HG03064 (cell line): ENCODE results near the gene THOC2.
"Not testable (repeated sequence)": the region's sequence is repeated elsewhere in the genome, so short reads cannot be mapped to it uniquely, and the experiment has no call there.

Experiments
- ATAC-seq: cut with Tn5 transposase; IDR thresholded peaks from one replicate; pipeline ENCODE4 v1.9.1; 2021; ENCODE audit warnings: low read depth; ENCODE audit not compliant: unreplicated experiment

The THOC2 gene, protein sequence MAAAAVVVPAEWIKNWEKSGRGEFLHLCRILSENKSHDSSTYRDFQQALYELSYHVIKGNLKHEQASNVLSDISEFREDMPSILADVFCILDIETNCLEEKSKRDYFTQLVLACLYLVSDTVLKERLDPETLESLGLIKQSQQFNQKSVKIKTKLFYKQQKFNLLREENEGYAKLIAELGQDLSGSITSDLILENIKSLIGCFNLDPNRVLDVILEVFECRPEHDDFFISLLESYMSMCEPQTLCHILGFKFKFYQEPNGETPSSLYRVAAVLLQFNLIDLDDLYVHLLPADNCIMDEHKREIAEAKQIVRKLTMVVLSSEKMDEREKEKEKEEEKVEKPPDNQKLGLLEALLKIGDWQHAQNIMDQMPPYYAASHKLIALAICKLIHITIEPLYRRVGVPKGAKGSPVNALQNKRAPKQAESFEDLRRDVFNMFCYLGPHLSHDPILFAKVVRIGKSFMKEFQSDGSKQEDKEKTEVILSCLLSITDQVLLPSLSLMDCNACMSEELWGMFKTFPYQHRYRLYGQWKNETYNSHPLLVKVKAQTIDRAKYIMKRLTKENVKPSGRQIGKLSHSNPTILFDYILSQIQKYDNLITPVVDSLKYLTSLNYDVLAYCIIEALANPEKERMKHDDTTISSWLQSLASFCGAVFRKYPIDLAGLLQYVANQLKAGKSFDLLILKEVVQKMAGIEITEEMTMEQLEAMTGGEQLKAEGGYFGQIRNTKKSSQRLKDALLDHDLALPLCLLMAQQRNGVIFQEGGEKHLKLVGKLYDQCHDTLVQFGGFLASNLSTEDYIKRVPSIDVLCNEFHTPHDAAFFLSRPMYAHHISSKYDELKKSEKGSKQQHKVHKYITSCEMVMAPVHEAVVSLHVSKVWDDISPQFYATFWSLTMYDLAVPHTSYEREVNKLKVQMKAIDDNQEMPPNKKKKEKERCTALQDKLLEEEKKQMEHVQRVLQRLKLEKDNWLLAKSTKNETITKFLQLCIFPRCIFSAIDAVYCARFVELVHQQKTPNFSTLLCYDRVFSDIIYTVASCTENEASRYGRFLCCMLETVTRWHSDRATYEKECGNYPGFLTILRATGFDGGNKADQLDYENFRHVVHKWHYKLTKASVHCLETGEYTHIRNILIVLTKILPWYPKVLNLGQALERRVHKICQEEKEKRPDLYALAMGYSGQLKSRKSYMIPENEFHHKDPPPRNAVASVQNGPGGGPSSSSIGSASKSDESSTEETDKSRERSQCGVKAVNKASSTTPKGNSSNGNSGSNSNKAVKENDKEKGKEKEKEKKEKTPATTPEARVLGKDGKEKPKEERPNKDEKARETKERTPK (N-terminal part only)

DNA sequence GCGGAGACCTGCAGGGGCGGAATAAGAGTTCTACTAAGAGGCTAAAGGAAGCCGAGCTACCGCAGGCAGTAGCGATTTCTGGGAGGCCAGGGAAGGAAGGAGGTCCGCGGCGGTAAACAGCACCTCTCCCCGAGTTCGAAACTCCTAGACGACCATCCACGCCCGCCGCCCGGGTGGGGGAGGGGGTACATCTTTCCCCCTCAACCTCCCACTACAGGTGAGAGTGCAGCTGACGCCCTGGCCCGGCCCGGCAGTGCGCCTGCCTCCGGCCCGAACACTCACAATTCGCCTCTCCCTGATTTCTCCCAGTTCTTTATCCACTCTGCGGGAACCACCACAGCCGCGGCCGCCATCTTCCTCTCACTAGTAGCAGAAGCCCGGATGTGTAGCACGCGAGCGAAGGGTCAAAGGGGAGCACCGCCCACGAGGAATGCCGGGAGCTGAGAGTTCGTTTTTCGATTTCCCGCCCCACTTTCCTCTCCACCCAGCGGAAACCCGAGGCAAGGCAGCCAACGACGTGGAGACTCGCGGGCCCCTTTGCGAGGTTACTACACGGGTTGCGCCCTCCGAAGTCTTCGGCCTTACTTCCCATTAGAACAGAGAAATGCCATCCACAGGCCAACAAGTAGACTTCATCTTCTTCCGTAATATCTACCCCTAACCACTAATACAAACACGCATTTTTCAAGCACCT lies at the start of gene THOC2:
Gene THOC2 (minus strand): TSS at position 383 of the 694 bp plus-strand sequence. CDS start 30 bp downstream, at position 353.
- peak; percentile 80 for ATAC-seq

DNA sequence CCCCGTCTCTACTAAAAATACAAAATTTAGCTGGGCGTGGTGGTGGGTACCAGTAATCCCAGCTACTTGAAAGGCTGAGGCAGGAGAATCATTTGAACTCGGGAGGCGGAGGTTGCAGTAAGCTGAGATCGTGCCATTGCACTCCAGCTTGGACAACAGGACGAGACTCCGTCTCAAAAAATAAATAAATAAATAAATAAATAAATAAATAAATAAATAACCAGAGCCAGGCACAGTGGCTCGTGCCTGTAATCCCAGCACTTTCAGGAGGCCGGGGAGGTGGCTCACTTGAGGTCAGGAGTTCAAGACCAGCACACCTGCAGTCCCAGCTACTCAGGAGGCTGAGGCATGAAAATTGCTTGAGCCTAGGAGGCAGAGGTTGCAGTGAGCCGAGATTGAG lies 48.9 kb upstream of the THOC2 start:
- ATAC-seq, result not testable (repeated sequence)

GRCh38 chrX:123779908-123780396 lies 47.1 kb upstream of the THOC2 start:
- no peak for ATAC-seq

DNA sequence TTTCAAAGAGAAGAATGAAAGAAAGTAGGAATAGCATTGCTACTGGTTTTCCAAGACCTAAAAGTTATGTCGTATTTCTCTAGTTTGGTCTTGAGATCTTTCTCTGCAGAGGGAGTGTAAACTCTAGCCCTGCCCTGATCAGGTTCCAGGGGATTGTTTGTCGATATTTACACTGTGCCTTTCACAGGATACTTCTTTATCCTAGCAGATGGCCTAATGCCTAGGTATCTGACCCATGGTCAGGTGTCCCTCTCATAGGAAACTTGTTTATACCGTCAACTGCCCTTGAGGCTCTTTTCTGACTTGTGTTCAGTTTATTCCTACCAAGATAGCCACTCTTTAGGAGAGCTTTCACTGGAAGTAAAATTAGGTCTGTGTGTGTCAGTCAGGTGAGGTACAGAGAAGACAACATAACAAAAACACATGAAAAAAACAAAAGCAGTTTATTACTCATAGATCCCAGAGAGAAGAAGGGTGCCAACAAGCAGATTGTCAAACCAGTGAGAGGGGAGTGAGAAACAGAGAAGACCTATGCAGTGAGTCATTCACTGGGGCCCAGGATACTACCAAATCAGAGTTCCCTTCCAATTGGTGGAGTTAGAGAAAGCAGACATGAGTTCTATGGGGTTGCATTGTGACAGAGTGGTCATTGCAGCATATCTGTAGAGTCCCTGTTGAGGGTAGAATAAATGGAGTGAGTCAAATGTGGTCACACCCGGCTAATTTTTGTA lies 40.6 kb upstream of the THOC2 start:
- no peak for ATAC-seq

DNA sequence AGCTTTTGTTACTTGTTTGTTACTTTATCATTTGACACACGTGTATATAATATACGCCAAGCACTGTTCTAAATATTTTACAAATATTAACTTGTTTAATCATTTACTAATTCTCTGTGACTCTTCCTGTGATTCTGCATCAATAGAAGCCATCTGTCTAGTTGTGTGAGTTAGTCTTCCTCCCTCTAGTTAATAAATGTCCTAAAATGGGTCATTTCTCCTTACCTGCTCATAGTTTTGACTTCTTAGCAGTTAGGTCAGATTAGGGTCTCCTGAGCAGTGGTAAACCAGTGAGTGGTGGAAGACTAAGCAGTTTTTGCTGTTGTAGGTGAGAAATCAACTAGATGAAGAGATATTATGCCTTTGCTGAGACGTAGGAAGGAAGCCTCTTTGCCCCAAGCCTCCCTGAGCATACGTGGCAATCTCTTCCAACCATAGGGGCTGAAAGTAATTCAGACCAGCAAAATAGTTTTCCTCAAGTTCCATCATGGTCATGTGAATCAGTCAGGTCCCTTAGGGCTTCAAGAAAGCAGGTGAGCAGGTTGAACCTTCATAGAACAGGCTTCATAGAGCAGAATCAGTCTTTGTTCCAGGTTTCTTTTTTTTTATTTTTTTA lies 38.7 kb upstream of the THOC2 start:
- peak; percentile 56 for ATAC-seq

GRCh38 chrX:123764967-123765871 lies 32.4 kb upstream of the THOC2 start:
- ATAC-seq, result peak; percentile 93

DNA sequence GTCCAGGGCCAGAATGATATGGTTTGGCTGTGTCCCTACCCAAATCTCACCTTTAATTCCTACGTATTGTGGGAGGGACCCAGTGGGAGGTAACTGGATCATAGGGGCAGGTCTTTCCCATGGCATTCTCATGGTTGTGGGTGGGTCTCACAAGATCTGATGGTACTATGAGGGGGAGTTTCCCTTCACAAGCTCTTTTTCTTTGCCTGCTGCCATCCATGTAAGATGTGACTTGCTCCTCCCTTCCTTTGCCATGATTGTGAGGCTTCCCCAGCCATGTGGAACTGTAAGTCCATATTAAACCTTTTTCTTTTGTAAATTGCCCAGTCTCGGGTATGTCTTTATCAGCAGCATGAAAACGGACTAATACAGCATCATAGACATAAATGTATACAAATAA lies 27.0 kb upstream of the THOC2 start:
- not testable (repeated sequence) for ATAC-seq

DNA sequence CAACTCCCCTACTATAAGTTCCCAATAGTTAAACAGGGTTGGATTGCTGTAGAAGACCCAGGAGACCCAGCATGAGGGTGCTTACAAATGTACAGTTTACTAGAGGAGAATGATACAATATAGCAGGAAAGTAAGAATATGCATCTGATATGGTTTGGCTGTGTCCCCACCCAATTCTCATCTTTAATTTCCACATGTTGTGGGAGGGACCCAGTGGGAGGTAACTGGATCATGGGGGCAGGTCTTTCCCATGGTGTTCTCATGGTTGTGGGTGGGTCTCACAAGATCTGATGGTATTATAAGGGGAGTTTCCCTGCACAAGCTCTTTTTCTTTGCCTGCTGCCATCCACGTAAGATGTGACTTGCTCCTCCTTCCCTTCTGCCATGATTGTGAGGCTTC lies 24.9 kb upstream of the THOC2 start:
- not testable (repeated sequence) for ATAC-seq

GRCh38 chrX:123756320-123756719 lies 23.5 kb upstream of the THOC2 start:
- no peak for ATAC-seq

GRCh38 chrX:123755107-123755506 lies 22.3 kb upstream of the THOC2 start:
- no peak for ATAC-seq

DNA sequence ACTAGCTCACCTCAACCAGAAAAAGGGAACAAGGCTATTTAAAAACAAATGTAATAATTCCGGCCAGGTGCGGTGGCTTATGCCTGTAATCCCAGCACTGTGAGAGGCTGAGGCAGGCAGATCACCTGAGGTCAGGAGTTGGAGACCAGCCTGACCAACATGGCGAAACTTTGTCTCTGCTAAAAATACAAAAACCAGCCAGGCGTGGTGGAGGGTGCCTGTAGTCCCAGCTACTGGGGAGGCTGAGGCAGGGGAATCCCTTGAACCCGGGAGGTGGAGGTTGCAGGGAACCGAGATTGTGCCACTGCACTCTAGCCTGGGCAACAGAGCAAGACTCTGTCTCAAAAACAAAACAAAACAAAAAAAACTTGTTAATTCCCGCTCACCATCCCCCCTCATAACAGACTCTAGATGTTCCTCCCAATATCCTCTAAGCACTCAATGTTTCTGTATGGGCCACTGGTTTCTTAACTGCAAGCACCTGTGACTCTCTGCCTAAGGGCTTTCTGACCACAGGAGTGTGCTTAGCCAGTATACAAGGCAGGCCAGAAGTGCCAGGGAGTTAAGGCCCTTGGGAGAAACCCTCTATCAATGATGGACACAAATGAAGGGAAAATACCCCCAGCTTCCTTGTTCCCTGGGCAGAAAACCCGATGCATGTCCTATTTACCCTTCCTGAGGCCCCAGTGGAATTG lies 21.0 kb upstream of the THOC2 start:
- no peak for ATAC-seq

- ATAC-seq, result no peak
Observed at GRCh38 chrX:123749643-123750042, 16.8 kb upstream of the THOC2 start.

- ATAC-seq, result no peak
Observed at GRCh38 chrX:123745511-123745910, 12.7 kb upstream of the THOC2 start.

GRCh38 chrX:123743312-123743711 lies 10.5 kb upstream of the THOC2 start:
- no peak for ATAC-seq

GRCh38 chrX:123742440-123742839 lies 9.6 kb upstream of the THOC2 start:
- ATAC-seq, result no peak

- ATAC-seq, result no peak
Observed at GRCh38 chrX:123740536-123740935, 7.7 kb upstream of the THOC2 start.

- ATAC-seq, result no peak
Observed at GRCh38 chrX:123740006-123740405, 7.2 kb upstream of the THOC2 start.
